Psoas muscle (tissue), 8 donors: ENCODE measurements around the gene CDK6. TPM values are rescaled to one million over a fixed set of nuclear protein-coding genes. Genes with fewer than 3 reads are reported as not detected.
"Not testable (repeated sequence)": the region's sequence is repeated elsewhere in the genome, so short reads cannot be mapped to it uniquely, and the experiment has no call there.

Source experiments
- ATAC-seq, 4 donors: fragments of 200-7000 bp; cut with Tn5 transposase; one replicate each; pipeline ENCODE4 v1.9.1; 2020; ENCODE audit warnings: moderate library complexity in 3 of 4, mild to moderate bottlenecking in 2 of 4
- DNase-seq, 2 donors: peaks; one replicate each; pipeline ENCODE4 v3.0.0-alpha.2; 2020
- H3K27ac ChIP-seq: fragments of 200-600 bp; one replicate; pipeline ENCODE4 v1.8.0; 2022
- H3K27me3 ChIP-seq, 3 donors: fragments of 200-600 bp in 1 of 3; one replicate each; pipeline versions ENCODE4 v1.6.1 to v1.8.0; 2013 to 2022; ENCODE audit warnings: low read length in 2 of 3, mild to moderate bottlenecking in 2 of 3, moderate library complexity in 1 of 3; ENCODE audit not compliant: insufficient read depth in 3 of 3
- H3K36me3 ChIP-seq, 2 donors: fragments of 200-600 bp in 1 of 2; one replicate each; pipeline versions ENCODE4 v1.6.1 to v1.8.0; 2013 to 2022; ENCODE audit warnings: low read depth in 1 of 2, mild to moderate bottlenecking in 1 of 2, moderate library complexity in 1 of 2; ENCODE audit not compliant: insufficient read depth in 1 of 2
- H3K4me1 ChIP-seq: fragments of 200-600 bp; one replicate; pipeline ENCODE4 v1.8.0; 2022
- H3K4me3 ChIP-seq: fragments of 200-600 bp; one replicate; pipeline ENCODE4 v1.8.0; 2022; ENCODE audit warnings: mild to moderate bottlenecking
- H3K9me3 ChIP-seq: fragments of 200-600 bp; one replicate; pipeline ENCODE4 v1.8.0; 2022
- WGBS, 3 donors: extraction: QIAGEN DNeasy Blood & Tissue Kit; methylation state at CpG; one replicate each; pipeline versions ENCODE4 v1.1.6 to v1.1.7; 2013; 5-methylcytosine and 5-hydroxymethylcytosine counted together
- intact Hi-C, 2 donors: fragments of 100-400 bp; cut with DNase I; formaldehyde crosslinking; loops; one replicate each; pipeline versions ENCODE4 v1.11.0 to v1.14.2; 2022
- polyA plus RNA-seq, 3 donors: library from polyadenylated mRNA; stranded (reverse); fragments of 200-250 nt; gene quantifications; one replicate each; pipeline ENCODE4 v1.2.3, GENCODE V29; 2013
- total RNA-seq, 4 donors: library from RNA; stranded (reverse); fragmentation: NEBNext Ultra II Directional in 2 of 4; extraction: Animal tissue kit (Norgen Biotek cat#: 25700) in 2 of 4; gene quantifications; one replicate each; pipeline versions ENCODE4 v1.2.1 to v1.2.4, GENCODE V29; 2021 to 2023
- TF ChIP-seq, protein P1 (sequence below): fragments of 200-600 bp; IDR thresholded peaks from one replicate; pipeline ENCODE4 v1.8.0; 2022; ENCODE audit warnings: antibody characterized with exemption
- donor health status: healthy with polysubstance abuse.
- donor health status: DM: no; HTN: no; CAD: no; lungs with moderate emphysema.
- donor health status: Bipolar disorder and iron deficiency.
- donor health status: healthy.
- donor health status: DM: yes; HTN: yes; CAD: no.
- donor health status: DM: no; HTN: no; CAD: no.
- donor health status: DM: no; HTN: no; CAD: no.
- donor health status: DM: yes; HTN: yes; CAD: no.

Gene CDK6
- total and polyA plus RNA-seq, 7 donors, result 0.39 to 8.0 (median 3.2) TPM

DNA sequence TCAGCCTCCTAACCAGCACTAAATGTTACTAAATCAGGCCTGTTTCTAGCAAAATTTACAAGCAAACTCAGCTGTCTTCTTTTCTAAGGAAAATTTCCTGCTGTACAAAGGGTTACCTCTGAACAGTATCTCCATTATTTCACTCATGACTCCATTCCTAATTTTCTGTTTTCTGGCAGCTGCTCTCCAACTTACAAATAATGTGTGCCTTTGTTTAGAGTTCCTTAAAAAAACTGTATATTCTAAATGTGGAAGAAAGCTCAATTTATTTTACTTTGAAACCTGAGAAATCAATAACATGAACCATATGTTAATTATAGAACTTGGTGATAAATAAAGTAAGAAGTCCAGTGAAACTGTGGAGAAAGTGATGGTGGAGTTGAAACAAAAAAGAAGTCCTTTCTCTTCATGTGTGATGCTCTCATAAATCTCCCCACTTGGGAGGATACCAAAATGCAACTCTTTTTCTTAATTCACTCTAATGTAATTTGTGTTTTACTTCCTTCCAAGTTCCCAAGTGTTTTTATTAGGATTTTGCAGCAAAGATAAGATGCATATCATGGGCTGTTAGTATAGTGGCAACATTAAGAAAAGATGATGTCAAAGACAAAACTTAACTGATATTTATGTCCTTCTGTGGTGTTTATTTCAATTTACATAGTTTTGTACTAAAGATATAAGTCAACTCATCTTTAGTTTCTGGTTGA is 74.8 kb downstream of the CDK6 start:
- no peaks in the 10 kb centered on the region for H3K27me3 ChIP-seq
- TF ChIP-seq, protein P1, sequence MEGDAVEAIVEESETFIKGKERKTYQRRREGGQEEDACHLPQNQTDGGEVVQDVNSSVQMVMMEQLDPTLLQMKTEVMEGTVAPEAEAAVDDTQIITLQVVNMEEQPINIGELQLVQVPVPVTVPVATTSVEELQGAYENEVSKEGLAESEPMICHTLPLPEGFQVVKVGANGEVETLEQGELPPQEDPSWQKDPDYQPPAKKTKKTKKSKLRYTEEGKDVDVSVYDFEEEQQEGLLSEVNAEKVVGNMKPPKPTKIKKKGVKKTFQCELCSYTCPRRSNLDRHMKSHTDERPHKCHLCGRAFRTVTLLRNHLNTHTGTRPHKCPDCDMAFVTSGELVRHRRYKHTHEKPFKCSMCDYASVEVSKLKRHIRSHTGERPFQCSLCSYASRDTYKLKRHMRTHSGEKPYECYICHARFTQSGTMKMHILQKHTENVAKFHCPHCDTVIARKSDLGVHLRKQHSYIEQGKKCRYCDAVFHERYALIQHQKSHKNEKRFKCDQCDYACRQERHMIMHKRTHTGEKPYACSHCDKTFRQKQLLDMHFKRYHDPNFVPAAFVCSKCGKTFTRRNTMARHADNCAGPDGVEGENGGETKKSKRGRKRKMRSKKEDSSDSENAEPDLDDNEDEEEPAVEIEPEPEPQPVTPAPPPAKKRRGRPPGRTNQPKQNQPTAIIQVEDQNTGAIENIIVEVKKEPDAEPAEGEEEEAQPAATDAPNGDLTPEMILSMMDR, result no peak
- DNase-seq, result no peak
- no peaks in the 10 kb centered on the region for H3K4me1 ChIP-seq
- no peak overlapping the region for H3K27ac ChIP-seq
- no peak overlapping the region for H3K4me3 ChIP-seq
- ATAC-seq, result no peak
- no peaks in the 10 kb centered on the region for H3K36me3 ChIP-seq
- H3K9me3 ChIP-seq, result no peaks in the 10 kb centered on the region
- intact Hi-C loops, result no loop called here

- H3K4me1 ChIP-seq, result no peaks in the 10 kb centered on the region
- H3K27ac ChIP-seq, result no peak overlapping the region
- 75 to 87% (median 76%) methylated on average over 2 of the region's 2 CpGs for WGBS, 3 donors
- no peaks in the 10 kb centered on the region for H3K9me3 ChIP-seq
- DNase-seq (no peak), ATAC-seq (no peak)
- no peak overlapping the region for H3K4me3 ChIP-seq
- intact Hi-C loops, result no loop called here
- H3K27me3 ChIP-seq, result no peaks in the 10 kb centered on the region
- TF ChIP-seq, protein P1, result no peak
- no peaks in the 10 kb centered on the region for H3K36me3 ChIP-seq
Measured at GRCh38 chr7:92758796-92759431, 77.5 kb downstream of the CDK6 start.

- H3K27ac ChIP-seq, H3K27me3 ChIP-seq, H3K4me3 ChIP-seq, ATAC-seq, H3K4me1 ChIP-seq, intact Hi-C loops, H3K9me3 ChIP-seq, H3K36me3 ChIP-seq, DNase-seq: not testable (repeated sequence)
- WGBS, 3 donors, result 91 to 94% (median 92%) methylated on average over 3 of the region's 3 CpGs
Measured at GRCh38 chr7:92757311-92757910, 79.0 kb downstream of the CDK6 start.

- no peak overlapping the region for H3K4me3 ChIP-seq
- no peaks in the 10 kb centered on the region for H3K9me3 ChIP-seq
- TF ChIP-seq, protein P1, result no peak
- H3K27ac ChIP-seq, result no peak overlapping the region
- no peaks in the 10 kb centered on the region for H3K4me1 ChIP-seq
- no peak for DNase-seq
- 46 to 51% (median 47%) methylated on average over 4 of the region's 4 CpGs for WGBS, 3 donors
- H3K27me3 ChIP-seq, result no peaks in the 10 kb centered on the region
- ATAC-seq, result no peak
- intact Hi-C loops, result no loop called here
- no peaks in the 10 kb centered on the region for H3K36me3 ChIP-seq
Measured at GRCh38 chr7:92755680-92756079, 80.7 kb downstream of the CDK6 start.

- Histone ChIP-seq H3K36me3 (no peaks in the 10 kb centered on the region), H3K27me3 (no peaks in the 10 kb centered on the region), H3K9me3 (no peaks in the 10 kb centered on the region), H3K27ac (no peak overlapping the region), H3K4me3 (no peak overlapping the region), H3K4me1 (no peaks in the 10 kb centered on the region)
- TF ChIP-seq, protein P1, result no peak
- ATAC-seq, result peak in 2 of 4 donors; percentile 30 to 54
- no peak for DNase-seq
- 20 to 23% (median 21%) methylated on average over 9 of the region's 9 CpGs for WGBS, 3 donors
- intact Hi-C loops, result no loop called here
Measured at GRCh38 chr7:92754919-92755581, 81.3 kb downstream of the CDK6 start.
